Limb (tissue), 2 donors: Measurements from ENCODE around the gene DIP2A.
"Not testable (repeated sequence)": the region's sequence is repeated elsewhere in the genome, so short reads cannot be mapped to it uniquely, and the experiment has no call there.

Experiments used
- DNase-seq, 2 donors: peaks; one replicate each; pipeline ENCODE4 v3.0.0-alpha.2; 2016; ENCODE audit errors: extremely low spot score in 2 of 2

DIP2A gene

GRCh38 chr21:46452710-46453109 lies 6.0 kb upstream of the DIP2A start:
- no peak for DNase-seq

GRCh38 chr21:46454142-46454541 lies 4.5 kb upstream of the DIP2A start:
- no peak for DNase-seq

GRCh38 chr21:46454634-46455390 lies 3.9 kb upstream of the DIP2A start:
- DNase-seq, result no peak

- no peak for DNase-seq
Measured at GRCh38 chr21:46455575-46456385, 2.9 kb upstream of the DIP2A start.

GRCh38 chr21:46456750-46457149 lies 1.9 kb upstream of the DIP2A start:
- no peak for DNase-seq

GRCh38 chr21:46457801-46458314 lies 833 bp upstream of the DIP2A start:
- no peak for DNase-seq

- no peak for DNase-seq
Measured at GRCh38 chr21:46459024-46459355, 299 bp downstream of the DIP2A start.

GRCh38 chr21:46459356-46460112 lies 843 bp downstream of the DIP2A start:
- peak in 1 of 2 donors; percentile 56 for DNase-seq

- no peak for DNase-seq
Measured at GRCh38 chr21:46461909-46462308, 3.2 kb downstream of the DIP2A start.

- DNase-seq, result not testable (repeated sequence)
Measured at GRCh38 chr21:46465153-46465552, 6.5 kb downstream of the DIP2A start.

- DNase-seq, result no peak
Measured at GRCh38 chr21:46465651-46466050, 7.0 kb downstream of the DIP2A start.

- DNase-seq, result no peak
Measured at GRCh38 chr21:46468108-46468774, 9.6 kb downstream of the DIP2A start.

GRCh38 chr21:46469275-46469674 lies 10.6 kb downstream of the DIP2A start:
- DNase-seq, result no peak

GRCh38 chr21:46471514-46471913 lies 12.8 kb downstream of the DIP2A start:
- no peak for DNase-seq

- no peak for DNase-seq
Measured at GRCh38 chr21:46472246-46472645, 13.6 kb downstream of the DIP2A start.

GRCh38 chr21:46474382-46474781 lies 15.7 kb downstream of the DIP2A start:
- DNase-seq, result no peak

- no peak for DNase-seq
Measured at GRCh38 chr21:46475296-46475695, 16.6 kb downstream of the DIP2A start.

- no peak for DNase-seq
Measured at GRCh38 chr21:46477765-46478164, 19.1 kb downstream of the DIP2A start.

- no peak for DNase-seq
Measured at GRCh38 chr21:46478910-46479309, 20.2 kb downstream of the DIP2A start.

GRCh38 chr21:46480466-46480865 lies 21.8 kb downstream of the DIP2A start:
- DNase-seq, result no peak

- DNase-seq, result no peak
Measured at GRCh38 chr21:46482225-46482845, 23.6 kb downstream of the DIP2A start.
